ENCODE measurements around the gene CHRD.
"Not testable (repeated sequence)": the region's sequence is repeated elsewhere in the genome, so short reads cannot be mapped to it uniquely, and the experiment has no call there.

CHRD gene

GRCh38 chr3:184335661-184336546, 44.0 kb upstream of the CHRD start:
- H3K27ac ChIP-seq = peak overlapping the region; percentile 90
- peak; percentile 11; the same call in 1 of the 2 replicates for TF ChIP-seq CTCF (IDR thresholded peaks at IDR 0.05)
- TF ChIP-seq ZFX (IDR thresholded peaks at IDR 0.05; ENCODE audit: borderline replicate concordance) = no peak

- TF ChIP-seq CTCF (IDR thresholded peaks at IDR 0.05) = no peak
- TF ChIP-seq ZFX (IDR thresholded peaks at IDR 0.05; ENCODE audit: borderline replicate concordance) = no peak
Measured at GRCh38 chr3:184336547-184337398, 43.1 kb upstream of the CHRD start.

GRCh38 chr3:184337399-184337714, 42.5 kb upstream of the CHRD start, which contains the start of gene FAM131A:
TSS of gene FAM131A (plus strand) at chr3:184337600. CDS start at chr3:184337631, 31 bp downstream.
- peak within 1 kb of the TSS; percentile 90 for H3K27ac ChIP-seq

More at GRCh38 chr3:184336547-184337398, 43.1 kb upstream of the CHRD start:
- H3K27ac ChIP-seq = peak overlapping the region; percentile 90

GRCh38 chr3:184337981-184338380, 41.9 kb upstream of the CHRD start:
- no peak overlapping the region for H3K27ac ChIP-seq
- TF ChIP-seq ZFX (IDR thresholded peaks at IDR 0.05; ENCODE audit: borderline replicate concordance) (no peak), CTCF (IDR thresholded peaks at IDR 0.05) (no peak)

More at GRCh38 chr3:184337399-184337714, 42.5 kb upstream of the CHRD start, which contains the start of gene FAM131A:
- TF ChIP-seq CTCF (IDR thresholded peaks at IDR 0.05) (no peak), ZFX (IDR thresholded peaks at IDR 0.05; ENCODE audit: borderline replicate concordance) (no peak)

GRCh38 chr3:184338511-184338945, 41.3 kb upstream of the CHRD start:
- TF ChIP-seq CTCF (IDR thresholded peaks at IDR 0.05) (no peak), ZFX (IDR thresholded peaks at IDR 0.05; ENCODE audit: borderline replicate concordance) (no peak)
- H3K27ac ChIP-seq = no peak overlapping the region

- no peak overlapping the region for H3K27ac ChIP-seq
- no peak for TF ChIP-seq ZFX (IDR thresholded peaks at IDR 0.05; ENCODE audit: borderline replicate concordance)
- TF ChIP-seq CTCF (IDR thresholded peaks at IDR 0.05) = no peak
Measured at GRCh38 chr3:184339001-184339400, 40.9 kb upstream of the CHRD start.

GRCh38 chr3:184339451-184340135, 40.3 kb upstream of the CHRD start:
- H3K27ac ChIP-seq = not testable (repeated sequence)
